IPS DF 6.9 (cell line): ENCODE data around the gene FAT1.

Experiments
- DNase-seq: peaks from one replicate; pipeline ENCODE4 v3.0.0-alpha.2; 2013; ENCODE audit warnings: low read depth, low spot score
- H3K27ac ChIP-seq: one replicate; pipeline ENCODE4 v1.5.1; 2013; ENCODE audit warnings: low read length, control low read depth
- H3K27me3 ChIP-seq: 2 replicates; pipeline ENCODE4 v1.6.1; 2013; ENCODE audit warnings: mild to moderate bottlenecking, low read length; ENCODE audit not compliant: control insufficient read depth, insufficient read depth
- H3K36me3 ChIP-seq: 2 replicates; pipeline ENCODE4 v1.6.1; 2013; ENCODE audit warnings: low read length; ENCODE audit not compliant: control insufficient read depth, insufficient read depth
- H3K4me1 ChIP-seq: 2 replicates; pipeline ENCODE4 v1.6.1; 2013; ENCODE audit warnings: low read length; ENCODE audit not compliant: control insufficient read depth, insufficient read depth
- H3K4me3 ChIP-seq: 2 replicates; pipeline ENCODE4 v1.5.1; 2013; ENCODE audit warnings: mild to moderate bottlenecking, low read length
- H3K9me3 ChIP-seq: 2 replicates; pipeline ENCODE4 v1.6.1; 2013; ENCODE audit warnings: low read length, inconsistent platforms; ENCODE audit not compliant: control insufficient read depth, insufficient read depth
- WGBS: extraction: QIAGEN DNeasy Blood & Tissue Kit; methylation state at CpG from one replicate; pipeline ENCODE4 v1.1.7; 2013; ENCODE audit warnings: mixed read lengths, missing lambda C conversion rate; ENCODE audit not compliant: insufficient read length, insufficient coverage; 5-methylcytosine and 5-hydroxymethylcytosine counted together

FAT1 gene

DNA sequence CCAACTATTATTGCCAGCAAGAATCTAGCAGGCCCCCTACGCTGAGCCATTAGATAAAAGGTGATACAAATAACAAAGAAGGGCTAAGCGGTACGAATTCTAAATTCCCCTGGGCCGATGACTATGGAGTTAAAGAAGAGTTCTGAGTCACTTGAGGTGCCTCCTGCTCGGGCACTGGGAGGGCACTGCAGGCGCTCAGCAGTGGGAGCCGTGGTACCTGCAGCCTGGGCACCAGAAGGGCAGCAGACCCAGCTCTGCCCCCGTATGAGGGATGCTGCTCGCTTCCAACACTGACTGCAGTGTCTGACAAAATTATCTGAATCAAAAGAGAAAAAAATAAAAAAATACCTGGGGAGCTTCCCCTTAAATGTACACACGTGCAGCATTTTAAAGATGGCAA lies 124.2 kb downstream of the FAT1 start:
- no CpG with 5 or more reads among the region's 10 CpGs for WGBS
- H3K27me3 ChIP-seq, result no peaks in the 10 kb centered on the region
- no peaks in the 10 kb centered on the region for H3K4me1 ChIP-seq
- H3K9me3 ChIP-seq, result no peaks in the 10 kb centered on the region
- DNase-seq, result no peak
- H3K27ac ChIP-seq, result no peak overlapping the region
- no peak overlapping the region for H3K4me3 ChIP-seq
- peaks cover 33% of the 10 kb centered on the region for H3K36me3 ChIP-seq

DNA sequence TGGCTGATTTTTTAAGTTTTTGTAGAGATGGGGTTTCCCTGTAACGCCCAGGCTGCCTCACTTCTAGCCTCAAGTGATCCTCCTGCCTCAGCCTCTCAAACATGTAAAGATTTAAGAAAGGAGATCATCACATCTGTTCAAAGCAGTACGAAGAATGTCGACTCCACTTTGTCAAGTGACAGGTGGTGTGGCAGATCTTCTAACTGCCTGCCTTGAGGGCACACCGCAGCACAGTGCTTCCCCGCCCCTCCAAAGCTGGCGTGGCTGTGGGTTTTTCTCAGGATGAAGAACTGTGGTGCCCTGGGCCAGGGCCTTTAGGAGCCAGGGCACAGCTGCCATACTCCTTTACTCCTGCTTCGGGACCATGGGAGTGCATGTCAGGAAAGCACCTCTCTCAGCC lies 125.0 kb downstream of the FAT1 start:
- no CpG with 5 or more reads among the region's 7 CpGs for WGBS
- DNase-seq, result no peak
- no peaks in the 10 kb centered on the region for H3K27me3 ChIP-seq
- H3K27ac ChIP-seq, result no peak overlapping the region
- H3K4me1 ChIP-seq, result no peaks in the 10 kb centered on the region
- H3K9me3 ChIP-seq, result no peaks in the 10 kb centered on the region
- peaks cover 29% of the 10 kb centered on the region for H3K36me3 ChIP-seq
- H3K4me3 ChIP-seq, result no peak overlapping the region

DNA sequence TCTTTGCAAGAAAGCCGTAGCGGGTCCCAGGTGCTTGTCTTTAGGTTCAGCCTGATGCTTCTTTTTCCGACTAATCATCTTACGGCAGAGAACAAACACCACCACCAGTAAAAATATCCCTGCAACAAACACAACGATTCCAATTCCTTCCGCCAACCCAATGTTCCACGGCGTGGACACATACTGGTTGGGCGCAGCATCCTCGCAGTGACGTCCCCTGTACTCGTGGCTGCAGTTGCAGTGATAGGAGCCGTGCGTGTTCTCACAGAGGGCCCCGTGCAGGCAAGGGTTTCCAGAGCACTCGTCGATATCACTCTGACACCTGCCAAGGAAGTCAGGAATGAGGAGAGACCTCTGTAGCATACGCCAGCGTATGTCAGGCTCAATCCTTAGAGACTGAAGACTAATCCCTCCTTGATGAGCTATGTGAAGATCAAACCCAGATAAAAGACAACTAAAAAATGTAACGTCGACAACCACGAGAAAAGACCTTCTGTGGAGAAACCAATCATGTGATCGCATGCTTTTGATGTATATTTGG lies 126.7 kb downstream of the FAT1 start:
- Histone ChIP-seq H3K36me3 (peaks cover 16% of the 10 kb centered on the region; the same call in 1 of the 2 replicates), H3K27me3 (no peaks in the 10 kb centered on the region), H3K27ac (no peak overlapping the region), H3K9me3 (no peaks in the 10 kb centered on the region), H3K4me1 (no peaks in the 10 kb centered on the region), H3K4me3 (no peak overlapping the region)
- DNase-seq, result no peak
- WGBS, result 100% methylated on average over 3 of the region's 23 CpGs

DNA sequence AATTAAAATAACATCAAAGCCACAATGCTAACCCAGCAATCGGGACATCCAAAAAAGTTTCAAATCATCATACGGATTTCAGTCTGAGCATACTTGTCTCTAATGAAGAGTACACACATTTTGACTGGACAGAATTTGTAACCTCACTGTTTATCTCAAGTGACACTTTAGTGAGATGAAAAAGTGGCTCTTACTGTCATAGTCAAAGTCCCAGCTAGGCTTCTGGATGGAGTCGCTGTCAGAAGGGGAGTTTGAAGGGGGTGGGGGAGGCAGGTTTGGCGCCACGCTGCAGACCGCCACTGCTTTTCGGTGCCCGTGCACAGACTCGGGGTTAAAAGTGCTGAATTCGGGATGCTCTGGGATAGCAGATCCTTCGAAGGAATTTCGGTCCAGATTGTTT lies 127.3 kb downstream of the FAT1 start:
- Histone ChIP-seq H3K4me3 (no peak overlapping the region), H3K9me3 (no peaks in the 10 kb centered on the region), H3K27ac (no peak overlapping the region), H3K36me3 (peaks cover 16% of the 10 kb centered on the region; the same call in 1 of the 2 replicates), H3K4me1 (no peaks in the 10 kb centered on the region), H3K27me3 (no peaks in the 10 kb centered on the region)
- DNase-seq, result no peak
- WGBS, result no CpG with 5 or more reads among the region's 12 CpGs

DNA sequence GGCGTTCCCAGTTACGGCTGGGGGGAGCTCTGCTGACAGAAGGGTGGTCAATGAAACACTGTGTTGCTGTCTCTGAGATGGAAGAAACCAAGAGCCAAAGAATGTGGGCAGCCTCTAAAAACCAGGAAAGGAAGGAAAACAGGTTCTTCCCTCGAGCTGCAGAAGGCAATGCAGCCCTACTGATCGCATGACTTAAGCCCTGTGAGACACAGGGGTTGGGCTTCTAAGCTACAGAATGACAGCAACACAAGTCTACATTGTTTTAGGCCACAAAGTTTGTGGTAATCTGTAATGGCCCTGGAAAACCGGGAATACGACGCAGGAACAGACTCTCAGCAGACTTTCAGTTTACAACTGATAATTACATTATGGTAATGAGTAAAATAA lies 130.1 kb downstream of the FAT1 start:
- DNase-seq, result no peak
- Histone ChIP-seq H3K27me3 (no peaks in the 10 kb centered on the region), H3K4me3 (no peak overlapping the region), H3K36me3 (peaks cover 6% of the 10 kb centered on the region; the same call in 1 of the 2 replicates), H3K9me3 (no peaks in the 10 kb centered on the region), H3K4me1 (no peaks in the 10 kb centered on the region), H3K27ac (no peak overlapping the region)
- WGBS, result no CpG with 5 or more reads among the region's 7 CpGs

DNA sequence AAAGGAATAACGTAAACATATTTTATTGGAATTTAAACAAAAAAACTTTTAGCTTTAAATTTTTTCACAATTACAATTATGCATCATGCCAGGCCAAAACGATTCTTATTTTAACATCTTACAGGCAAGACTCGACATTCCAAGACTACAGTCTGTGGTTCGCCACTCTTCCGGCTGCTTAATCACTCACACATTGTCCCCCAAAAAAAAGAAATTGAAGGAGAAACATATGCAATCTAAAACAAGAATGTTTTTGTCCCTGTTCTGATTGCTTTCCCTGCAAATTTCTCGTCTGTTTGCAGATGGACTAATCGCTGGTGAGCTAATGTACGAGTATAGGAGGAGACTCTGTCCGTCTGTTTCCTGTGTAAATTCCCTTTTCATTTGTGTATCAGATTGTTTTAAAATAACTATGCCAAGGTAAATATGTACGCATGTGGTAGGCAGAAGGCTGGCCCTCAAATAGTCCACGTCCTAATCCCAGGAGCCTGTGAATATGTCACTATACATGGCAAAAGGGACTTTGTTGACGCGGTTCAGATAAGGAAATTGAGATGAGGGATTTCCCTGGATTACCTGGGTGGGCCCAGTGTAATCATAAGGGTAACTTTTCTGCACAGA lies 130.6 kb downstream of the FAT1 start:
- Histone ChIP-seq H3K4me3 (no peak overlapping the region), H3K36me3 (peaks cover 10% of the 10 kb centered on the region; the same call in 1 of the 2 replicates), H3K4me1 (no peaks in the 10 kb centered on the region), H3K27ac (no peak overlapping the region), H3K27me3 (no peaks in the 10 kb centered on the region), H3K9me3 (no peaks in the 10 kb centered on the region)
- no peak for DNase-seq
- WGBS, result no CpG with 5 or more reads among the region's 13 CpGs

DNA sequence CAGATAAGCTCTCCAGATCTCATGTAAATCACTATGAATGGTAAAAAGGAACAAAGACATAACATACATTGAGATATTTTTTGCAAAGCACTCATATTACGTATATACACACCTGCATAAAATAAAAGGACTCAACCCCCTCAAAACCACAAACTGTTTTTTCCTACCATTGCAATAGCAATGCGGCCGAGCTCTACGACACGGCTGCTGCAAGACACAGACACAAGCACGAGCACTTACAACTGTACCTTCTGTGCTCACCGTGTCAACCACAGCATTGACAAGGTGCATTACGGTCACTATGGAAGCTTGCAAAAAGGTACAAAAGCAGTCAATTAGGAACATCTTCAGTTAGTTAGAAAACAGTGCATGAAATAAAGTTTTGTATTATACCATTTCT lies 131.2 kb downstream of the FAT1 start:
- Histone ChIP-seq H3K36me3 (peaks cover 10% of the 10 kb centered on the region; the same call in 1 of the 2 replicates), H3K9me3 (no peaks in the 10 kb centered on the region), H3K4me3 (no peak overlapping the region), H3K27me3 (no peaks in the 10 kb centered on the region), H3K27ac (no peak overlapping the region), H3K4me1 (no peaks in the 10 kb centered on the region)
- no CpG with 5 or more reads among the region's 8 CpGs for WGBS
- DNase-seq, result no peak

DNA sequence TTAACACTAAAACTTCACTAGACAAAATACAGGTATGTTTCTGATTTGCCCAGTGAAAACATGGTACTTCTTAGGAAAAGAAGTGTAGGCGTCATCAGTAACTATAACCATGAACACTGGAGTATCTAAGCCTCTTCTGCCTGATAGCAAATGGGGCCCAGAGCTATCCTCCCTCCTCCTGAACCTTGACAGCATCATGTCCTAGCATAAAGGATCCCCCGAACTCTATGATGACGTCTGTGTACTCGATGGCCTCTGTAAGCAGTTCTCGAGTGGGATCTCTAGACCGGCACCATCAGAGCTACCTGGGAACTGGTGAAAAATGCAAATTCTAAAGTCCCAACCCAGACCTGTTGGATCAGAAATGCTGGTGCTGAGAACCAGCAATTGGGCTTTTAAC lies 132.0 kb downstream of the FAT1 start:
- no CpG with 5 or more reads among the region's 6 CpGs for WGBS
- H3K4me1 ChIP-seq, result no peaks in the 10 kb centered on the region
- no peaks in the 10 kb centered on the region for H3K9me3 ChIP-seq
- no peak overlapping the region for H3K27ac ChIP-seq
- no peak for DNase-seq
- peaks cover 7% of the 10 kb centered on the region; the same call in 1 of the 2 replicates for H3K36me3 ChIP-seq
- no peaks in the 10 kb centered on the region for H3K27me3 ChIP-seq
- no peak overlapping the region for H3K4me3 ChIP-seq

DNA sequence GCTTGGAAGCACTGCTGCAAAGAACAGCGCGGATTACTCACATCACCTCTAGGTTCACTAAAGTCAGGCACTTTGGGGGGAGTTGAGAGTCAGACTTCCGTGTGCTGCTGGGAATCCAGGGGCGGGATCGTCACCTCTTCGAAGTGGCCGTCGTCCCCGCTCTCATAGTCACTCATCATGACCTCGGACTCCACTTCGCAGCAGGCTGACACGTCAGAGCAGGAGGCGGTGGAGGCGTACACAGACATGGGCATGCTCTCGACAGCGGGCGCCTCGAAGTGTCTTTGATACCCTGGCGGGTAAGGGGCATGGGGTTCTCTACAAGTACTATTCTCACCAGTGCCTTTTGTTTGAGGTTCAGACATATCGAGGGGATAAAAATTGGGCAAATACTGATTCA lies 135.2 kb downstream of the FAT1 start:
- Histone ChIP-seq H3K36me3 (peaks cover 6% of the 10 kb centered on the region; the same call in 1 of the 2 replicates), H3K4me3 (no peak overlapping the region), H3K9me3 (no peaks in the 10 kb centered on the region; the same call in 1 of the 2 replicates), H3K27me3 (no peaks in the 10 kb centered on the region), H3K27ac (no peak overlapping the region), H3K4me1 (no peaks in the 10 kb centered on the region)
- no CpG with 5 or more reads among the region's 20 CpGs for WGBS
- DNase-seq, result no peak

DNA sequence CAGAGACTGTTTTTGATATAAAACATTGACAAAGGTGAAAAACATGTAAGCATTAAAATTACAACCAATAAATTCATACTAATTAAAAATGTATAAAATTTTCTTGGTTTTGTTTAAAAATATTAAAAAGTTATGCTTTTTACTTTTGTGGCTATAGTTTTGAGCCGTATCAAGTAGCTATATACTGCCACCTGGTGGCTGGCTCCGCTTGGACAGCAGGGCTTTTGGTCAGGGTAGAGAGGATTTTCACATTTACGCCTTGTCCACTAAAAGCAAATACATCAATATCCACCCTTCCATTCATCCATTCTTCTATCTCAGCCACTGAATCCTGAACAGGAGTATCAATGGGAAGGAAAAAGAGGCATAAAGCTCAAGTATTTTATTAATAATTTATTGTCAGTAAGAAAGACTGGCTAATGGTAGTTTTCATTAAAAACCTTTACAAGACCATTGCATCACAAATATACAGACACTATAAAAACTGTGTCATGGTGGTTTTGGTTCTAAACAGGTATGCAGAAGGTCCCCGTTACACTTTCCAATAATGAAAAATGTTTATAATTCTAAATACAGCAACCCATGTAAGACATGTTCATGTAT lies 136.1 kb downstream of the FAT1 start:
- H3K9me3 ChIP-seq, result no peaks in the 10 kb centered on the region; the same call in 1 of the 2 replicates
- DNase-seq, result peak; percentile 25
- H3K27me3 ChIP-seq, result no peaks in the 10 kb centered on the region
- no peak overlapping the region for H3K27ac ChIP-seq
- WGBS, result no CpG with 5 or more reads among the region's 4 CpGs
- no peak overlapping the region for H3K4me3 ChIP-seq
- H3K4me1 ChIP-seq, result no peaks in the 10 kb centered on the region
- H3K36me3 ChIP-seq, result peaks cover 6% of the 10 kb centered on the region; the same call in 1 of the 2 replicates
